ENCODE data around the gene CANT1. TPM values are rescaled to one million over a fixed set of nuclear protein-coding genes. Genes with fewer than 3 reads are reported as not detected.
"Not testable (repeated sequence)": the region's sequence is repeated elsewhere in the genome, so short reads cannot be mapped to it uniquely, and the experiment has no call there.

Gene CANT1
- total and polyA plus RNA-seq, 9 of the 15 experiments (the other 6 are each of a cell fraction or from before 2014, with no cell fraction given): 2.7 to 66.4 (median 22.5) TPM

DNA sequence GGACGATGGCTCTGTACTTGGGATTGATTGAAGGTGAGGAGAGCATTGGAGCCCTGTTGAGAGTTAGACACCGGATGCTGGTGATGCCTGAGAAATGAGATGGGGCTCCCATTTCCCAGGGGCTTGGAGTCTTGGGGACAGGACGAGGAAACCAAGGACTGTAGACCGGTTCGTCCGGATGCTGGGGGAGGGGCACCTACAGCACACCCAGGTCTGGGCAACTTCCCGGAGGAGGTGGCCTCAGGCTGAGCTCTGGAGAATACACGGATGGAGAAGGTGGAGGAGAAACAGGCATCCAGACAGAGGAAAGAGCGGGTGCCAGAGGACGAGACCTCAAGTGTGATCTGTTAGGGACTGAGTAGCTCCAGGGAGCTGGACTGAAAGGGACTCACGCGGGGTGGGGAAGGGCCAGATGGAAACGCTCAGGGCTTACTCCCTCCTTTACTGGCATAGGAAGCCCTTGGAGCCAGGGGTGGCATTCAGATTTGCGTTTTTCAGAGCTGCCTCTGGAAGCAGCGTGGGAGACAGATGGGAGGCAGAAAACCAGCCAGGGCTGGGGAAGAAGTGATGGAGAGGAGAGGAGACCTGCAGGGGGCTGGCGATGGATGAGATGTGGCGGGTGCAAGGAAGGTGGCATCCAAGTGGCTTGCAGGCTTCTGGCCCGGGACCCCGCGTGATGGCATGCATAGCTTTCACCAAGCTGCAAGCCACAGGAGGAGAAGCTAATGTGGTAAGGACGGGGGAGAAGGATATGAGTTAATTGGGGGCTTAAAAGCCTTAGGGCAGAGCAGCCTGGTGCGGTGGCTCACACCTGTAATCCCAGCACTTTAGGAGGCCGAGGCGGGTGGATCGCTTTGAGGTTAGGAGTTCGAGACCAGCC is 22.7 kb upstream of the CANT1 start:
- WGBS (ENCODE audit: insufficient coverage, low coverage, missing lambda C conversion rate): under 1% methylated on average over 26 of the region's 26 CpGs
- no peak for ATAC-seq
- intact Hi-C loops (cut with micrococcal nuclease): no loop called here

DNA sequence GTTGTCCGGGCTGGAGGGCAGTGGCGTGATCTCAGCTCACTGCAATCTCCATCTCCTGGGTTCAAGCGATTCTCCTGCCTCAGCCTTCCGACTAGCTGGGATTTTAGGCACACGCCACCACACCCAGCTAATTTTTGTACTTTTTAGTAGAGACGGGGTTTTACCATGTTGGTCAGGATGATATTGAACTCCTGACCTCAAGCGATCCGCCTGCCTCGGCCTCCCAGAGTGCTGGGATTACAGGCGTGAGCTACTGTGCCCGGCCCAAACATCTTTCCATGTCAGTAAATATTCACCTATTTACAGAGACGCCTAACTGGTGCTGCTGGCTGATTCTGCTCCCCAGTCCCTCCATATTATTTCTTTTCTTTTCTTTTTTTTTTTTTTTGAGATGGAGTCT is 21.1 kb upstream of the CANT1 start:
- CTCF ChIA-PET (ENCODE audit: low intra/inter-chr PET ratio); ATAC-seq; DNase-seq (ENCODE audit: extremely low read depth in 1 of 4, low spot score in 3 of 4); H3K9me3 ChIP-seq (replicated peaks; ENCODE audit: control insufficient read depth, insufficient read depth, low read depth, low read length); intact Hi-C loops (cut with micrococcal nuclease); H3K27ac ChIP-seq (ENCODE audit: extremely low read depth, low read depth, low read length); BruUV-seq (replicated peaks); H2AFZ ChIP-seq (ENCODE audit: low read depth, low read length); H3K9ac ChIP-seq (ENCODE audit: insufficient read depth in 1 of 2, low read depth in 2 of 2, low read length in 2 of 2); H3K79me2 ChIP-seq (ENCODE audit: control insufficient read depth, insufficient read depth, low read length); H3K4me3 ChIP-seq; H3K9me1 ChIP-seq (ENCODE audit: control insufficient read depth, insufficient read depth, low read length); H4K20me1 ChIP-seq (replicated peaks; ENCODE audit: control insufficient read depth, insufficient read depth, low read length); FAIRE-seq; in situ Hi-C loops (cut with MboI); H3K36me3 ChIP-seq (ENCODE audit: control insufficient read depth, insufficient read depth, low read length); H3K4me2 ChIP-seq (ENCODE audit: insufficient read depth, low read length): not testable (repeated sequence)
- Histone ChIP-seq H3K27me3 (ENCODE audit: control insufficient read depth in 2 of 2, insufficient read depth in 2 of 2, low read length in 2 of 2) (peaks cover 63 to 83% of the 10 kb centered on the region in 2 experiments), H3K4me1 (replicated peaks in 1 of 2; ENCODE audit: control insufficient read depth in 2 of 2, insufficient read depth in 2 of 2, low read length in 2 of 2) (peaks cover 9 to 12% of the 10 kb centered on the region in 2 experiments)
- POLR2A ChIA-PET: interaction anchor here (0.6 kb wide), 1 partner anchor 60 kb away, joined by 3 read pairs; no protein-coding TSS in a partner anchor
- WGBS (ENCODE audit: insufficient coverage, low coverage, missing lambda C conversion rate): under 1% methylated on average over 12 of the region's 12 CpGs

More for the DNA sequence above, 22.7 kb upstream of the CANT1 start:
- H3K79me2 ChIP-seq (ENCODE audit: control insufficient read depth, insufficient read depth, low read length): no peaks in the 10 kb centered on the region
- H3K4me2 ChIP-seq (ENCODE audit: insufficient read depth, low read length): no peak overlapping the region
- no peaks in the 10 kb centered on the region for H3K9me1 ChIP-seq (ENCODE audit: control insufficient read depth, insufficient read depth, low read length)
- peaks cover 4% of the 10 kb centered on the region; the same call in 1 of the 2 replicates for H4K20me1 ChIP-seq (replicated peaks; ENCODE audit: control insufficient read depth, insufficient read depth, low read length)
- no TSS peak for BruUV-seq (replicated peaks)
- no peak overlapping the region for H3K27ac ChIP-seq (ENCODE audit: extremely low read depth, low read depth, low read length)
- no peak overlapping the region for H3K4me3 ChIP-seq
- H3K27me3 ChIP-seq (ENCODE audit: control insufficient read depth in 2 of 2, insufficient read depth in 2 of 2, low read length in 2 of 2): peaks cover 59 to 79% of the 10 kb centered on the region in 2 experiments
- ChIA-PET CTCF (ENCODE audit: low intra/inter-chr PET ratio) (no interaction called here), POLR2A (interaction anchor here (1.7 kb wide), 1 partner anchor 10 kb away, joined by 4 read pairs; no protein-coding TSS in a partner anchor)
- FAIRE-seq (no peak), DNase-seq (ENCODE audit: extremely low read depth in 1 of 4, low spot score in 3 of 4) (no peak)
- H3K36me3 ChIP-seq (ENCODE audit: control insufficient read depth, insufficient read depth, low read length): no peaks in the 10 kb centered on the region
- in situ Hi-C loops (cut with MboI): no loop called here
- H3K9ac ChIP-seq (ENCODE audit: insufficient read depth in 1 of 2, low read depth in 2 of 2, low read length in 2 of 2): no peak overlapping the region
- no peak overlapping the region for H2AFZ ChIP-seq (ENCODE audit: low read depth, low read length)
- H3K4me1 ChIP-seq (replicated peaks in 1 of 2; ENCODE audit: control insufficient read depth in 2 of 2, insufficient read depth in 2 of 2, low read length in 2 of 2): peaks cover 5 to 11% of the 10 kb centered on the region in 2 experiments
- no peaks in the 10 kb centered on the region for H3K9me3 ChIP-seq (replicated peaks; ENCODE audit: control insufficient read depth, insufficient read depth, low read depth, low read length)
- TF ChIP-seq CBX8 (IDR thresholded peaks at IDR 0.05; ENCODE audit: borderline replicate concordance, extremely low read depth, low read depth, low read length, poor library complexity, severe bottlenecking): no peak
- TF ChIP-seq KLF1 (tag; IDR thresholded peaks at IDR 0.05): no peak
- no peak for TF ChIP-seq CREBBP (IDR thresholded peaks at IDR 0.05; ENCODE audit: low read depth, low read length)
- TF ChIP-seq, protein P1, sequence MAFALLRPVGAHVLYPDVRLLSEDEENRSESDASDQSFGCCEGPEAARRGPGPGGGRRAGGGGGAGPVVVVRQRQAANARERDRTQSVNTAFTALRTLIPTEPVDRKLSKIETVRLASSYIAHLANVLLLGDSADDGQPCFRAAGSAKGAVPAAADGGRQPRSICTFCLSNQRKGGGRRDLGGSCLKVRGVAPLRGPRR (CRISPR knock-in tag; IDR thresholded peaks at IDR 0.05): no peak
- TF ChIP-seq SMAD1 (IDR thresholded peaks at IDR 0.05; ENCODE audit: low read depth, low read length, partially characterized antibody): no peak
- TF ChIP-seq ZNF584 (CRISPR knock-in tag; IDR thresholded peaks at IDR 0.05; ENCODE audit: low read depth): no peak
- no peak for TF ChIP-seq NR2C1 (IDR thresholded peaks at IDR 0.05)
- TF ChIP-seq NR2C1 (tag; IDR thresholded peaks at IDR 0.05): no peak
- no peak for TF ChIP-seq PHTF2 (CRISPR knock-in tag; IDR thresholded peaks at IDR 0.05)
- TF ChIP-seq, protein P2, sequence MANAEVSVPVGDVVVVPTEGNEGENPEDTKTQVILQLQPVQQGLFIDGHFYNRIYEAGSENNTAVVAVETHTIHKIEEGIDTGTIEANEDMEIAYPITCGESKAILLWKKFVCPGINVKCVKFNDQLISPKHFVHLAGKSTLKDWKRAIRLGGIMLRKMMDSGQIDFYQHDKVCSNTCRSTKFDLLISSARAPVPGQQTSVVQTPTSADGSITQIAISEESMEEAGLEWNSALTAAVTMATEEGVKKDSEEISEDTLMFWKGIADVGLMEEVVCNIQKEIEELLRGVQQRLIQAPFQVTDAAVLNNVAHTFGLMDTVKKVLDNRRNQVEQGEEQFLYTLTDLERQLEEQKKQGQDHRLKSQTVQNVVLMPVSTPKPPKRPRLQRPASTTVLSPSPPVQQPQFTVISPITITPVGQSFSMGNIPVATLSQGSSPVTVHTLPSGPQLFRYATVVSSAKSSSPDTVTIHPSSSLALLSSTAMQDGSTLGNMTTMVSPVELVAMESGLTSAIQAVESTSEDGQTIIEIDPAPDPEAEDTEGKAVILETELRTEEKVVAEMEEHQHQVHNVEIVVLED (CRISPR knock-in tag; IDR thresholded peaks at IDR 0.05): no peak
- no peak for TF ChIP-seq ZNF140 (CRISPR knock-in tag; IDR thresholded peaks at IDR 0.05)
- no peak for TF ChIP-seq SMARCB1 (IDR thresholded peaks at IDR 0.05; ENCODE audit: insufficient read length, low read depth)
- no peak for TF ChIP-seq ZSCAN32 (CRISPR knock-in tag; IDR thresholded peaks at IDR 0.05)
- TF ChIP-seq SREBF1 (IDR thresholded peaks at IDR 0.05; ENCODE audit: borderline replicate concordance, low read depth, low read length): no peak
